Left ventricle myocardium inferior (tissue), 1 donor: ENCODE measurements around the gene WDR86. TPM values are rescaled to one million over a fixed set of nuclear protein-coding genes. Genes with fewer than 3 reads are reported as not detected.

ENCODE experiments used
- DNase-seq: peaks from one replicate; pipeline ENCODE4 v3.0.0-alpha.2; 2020
- H3K27ac ChIP-seq: fragments of 200-600 bp; replicated peaks from 2 replicates; pipeline ENCODE4 v1.8.0; 2021
- H3K27me3 ChIP-seq: fragments of 200-600 bp; 2 replicates; pipeline ENCODE4 v1.8.0; 2021; ENCODE audit warnings: low read depth
- H3K36me3 ChIP-seq: fragments of 200-600 bp; 2 replicates; pipeline ENCODE4 v1.8.0; 2021
- H3K4me1 ChIP-seq: fragments of 200-600 bp; 2 replicates; pipeline ENCODE4 v1.8.0; 2021
- H3K4me3 ChIP-seq: fragments of 200-600 bp; 2 replicates; pipeline ENCODE4 v1.8.0; 2021; ENCODE audit warnings: mild to moderate bottlenecking, moderate library complexity
- H3K9me3 ChIP-seq: fragments of 200-600 bp; replicated peaks from 2 replicates; pipeline ENCODE4 v1.8.0; 2021
- CTCF ChIP-seq: fragments of 200-600 bp; IDR thresholded peaks from 2 replicates; pipeline ENCODE4 v1.8.0; 2021; ENCODE audit warnings: antibody characterized with exemption, mild to moderate bottlenecking, borderline replicate concordance
- intact Hi-C: fragments of 100-400 bp; cut with micrococcal nuclease; formaldehyde crosslinking; loops from one replicate; pipeline ENCODE4 v1.11.0; 2022
- total RNA-seq: library from RNA; stranded (reverse); fragmentation: NEBNext Ultra II Directional; extraction: Animal tissue kit (Norgen Biotek cat#: 25700); gene quantifications from one replicate; pipeline ENCODE4 v1.2.1, GENCODE V29; 2021
- donor health status: DM: no; HTN: yes; CAD: no; lungs with severe emphysema.

The WDR86 gene
- total RNA-seq, 1 donor from 2014 or later, result 0.16 TPM

DNA sequence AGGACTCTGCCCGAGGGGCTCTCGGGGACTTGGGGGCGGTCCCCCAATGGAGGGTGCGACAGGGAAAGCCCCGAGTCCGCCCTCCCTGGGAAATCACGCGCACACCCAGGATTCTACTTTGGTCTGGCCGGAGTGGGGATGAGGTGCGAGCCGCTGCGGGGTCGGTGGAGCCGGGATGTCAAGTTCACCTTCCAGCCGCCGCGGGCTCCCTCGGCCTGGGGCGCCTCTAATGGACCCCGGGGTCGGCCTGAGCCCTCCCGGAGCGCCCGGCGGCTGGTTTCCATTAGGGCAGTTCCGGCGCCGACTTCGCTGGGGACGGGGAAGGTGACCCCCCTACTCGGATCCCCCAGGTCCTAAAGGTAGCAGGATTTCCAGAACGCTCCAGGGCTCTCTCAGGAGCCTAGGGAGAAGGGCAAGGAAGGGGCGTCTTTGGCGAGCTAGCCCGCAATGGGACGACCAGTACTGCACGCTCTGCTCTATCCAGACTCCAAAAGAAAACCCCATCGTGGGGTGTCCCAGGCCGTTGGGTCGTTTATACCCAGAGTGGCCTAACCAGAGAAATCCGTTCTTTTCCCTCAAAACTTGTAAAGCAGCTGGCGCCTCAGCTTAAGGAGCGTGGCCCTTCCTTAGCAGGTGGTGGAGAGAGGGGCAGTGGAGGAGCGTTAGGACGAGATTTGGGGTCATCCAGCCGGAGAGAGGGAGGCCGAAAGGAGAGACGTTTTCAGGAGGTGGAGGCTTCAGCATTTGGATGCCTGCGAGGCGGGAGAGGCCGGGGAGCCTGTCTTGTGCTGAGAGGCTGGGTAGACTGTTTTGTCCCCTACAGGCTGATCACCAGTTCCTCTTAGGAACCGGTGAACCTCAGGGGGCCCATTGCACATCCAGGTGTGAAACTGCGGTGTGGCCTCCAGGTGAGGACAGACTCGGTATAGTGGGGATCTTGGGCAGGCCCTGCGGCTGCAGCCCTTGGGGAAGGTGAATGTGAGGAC, 860 bp upstream of the WDR86 start:
- peak overlapping the region; percentile 68 for H3K4me3 ChIP-seq
- no peaks in the 10 kb centered on the region for H3K36me3 ChIP-seq
- DNase-seq, result no peak
- H3K4me1 ChIP-seq, result peaks cover 26% of the 10 kb centered on the region
- H3K27me3 ChIP-seq, result peaks cover 97% of the 10 kb centered on the region
- H3K9me3 ChIP-seq, result no peaks in the 10 kb centered on the region
- H3K27ac ChIP-seq, result no peak overlapping the region
- intact Hi-C loops, result no loop called here
- no peak for TF ChIP-seq CTCF

DNA sequence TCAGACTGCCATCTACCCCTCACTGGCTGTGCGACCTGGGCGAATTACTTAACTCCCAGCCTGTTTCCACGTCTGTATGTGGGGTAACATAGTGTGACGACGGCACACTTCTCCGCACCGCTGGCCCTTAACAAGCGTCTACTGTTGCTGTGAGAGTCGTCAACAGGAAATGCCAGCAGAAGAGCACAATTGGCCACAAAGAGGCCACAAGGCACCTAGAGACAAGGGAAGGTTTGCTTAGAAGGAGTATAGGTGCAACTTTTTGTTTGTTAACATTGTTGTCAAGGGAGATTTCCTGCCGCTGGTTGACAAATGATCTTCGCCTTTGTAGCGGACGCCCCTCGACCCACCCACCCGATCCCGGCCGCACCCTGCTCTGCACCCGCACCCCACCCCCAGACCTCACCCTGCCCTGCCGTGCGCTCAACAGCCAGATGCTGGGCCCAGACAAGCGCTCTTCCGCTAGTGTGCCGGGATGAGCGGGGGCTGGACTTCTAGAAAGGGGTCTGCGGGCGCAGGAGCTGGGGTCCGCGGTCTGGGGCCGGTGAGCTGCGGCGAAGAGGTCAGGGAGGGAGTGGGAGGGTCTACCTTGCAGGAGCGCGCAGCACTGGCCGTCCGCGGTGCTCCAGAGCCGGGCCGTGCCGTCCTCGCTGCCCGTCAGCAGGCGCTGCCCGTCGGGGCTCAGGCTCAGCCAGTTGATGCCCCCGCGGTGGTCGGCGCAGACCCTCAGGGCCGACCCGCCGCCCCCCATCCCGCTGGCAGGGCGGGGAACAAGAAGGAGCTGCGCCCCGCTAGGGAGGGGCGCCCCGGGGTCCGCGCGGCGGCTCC, 785 bp downstream of the WDR86 start:
- no peak for TF ChIP-seq CTCF
- H3K27me3 ChIP-seq, result peaks cover 89% of the 10 kb centered on the region
- H3K4me3 ChIP-seq, result peak overlapping the region; percentile 68
- no peaks in the 10 kb centered on the region for H3K36me3 ChIP-seq
- H3K4me1 ChIP-seq, result peaks cover 26% of the 10 kb centered on the region
- intact Hi-C loops, result no loop called here
- no peaks in the 10 kb centered on the region for H3K9me3 ChIP-seq
- H3K27ac ChIP-seq, result peak overlapping the region; percentile 64
- DNase-seq, result no peak

- Histone ChIP-seq H3K9me3 (no peaks in the 10 kb centered on the region), H3K27me3 (peaks cover 83% of the 10 kb centered on the region), H3K4me3 (peak overlapping the region; percentile 68), H3K27ac (peak overlapping the region; percentile 38), H3K36me3 (no peaks in the 10 kb centered on the region), H3K4me1 (peaks cover 26% of the 10 kb centered on the region)
- TF ChIP-seq CTCF, result no peak
- DNase-seq, result no peak
- intact Hi-C loops, result no loop called here
Observed at GRCh38 chr7:151408498-151408838, 1.4 kb downstream of the WDR86 start.

GRCh38 chr7:151406886-151407583, 2.8 kb downstream of the WDR86 start:
- intact Hi-C loops, result no loop called here
- no peak overlapping the region for H3K27ac ChIP-seq
- H3K4me1 ChIP-seq, result peaks cover 26% of the 10 kb centered on the region
- peaks cover 68% of the 10 kb centered on the region for H3K27me3 ChIP-seq
- no peak for TF ChIP-seq CTCF
- no peak for DNase-seq
- H3K36me3 ChIP-seq, result no peaks in the 10 kb centered on the region
- H3K9me3 ChIP-seq, result no peaks in the 10 kb centered on the region
- H3K4me3 ChIP-seq, result no peak overlapping the region
